ENCODE measurements around the gene PPCDC.

PPCDC gene

DNA sequence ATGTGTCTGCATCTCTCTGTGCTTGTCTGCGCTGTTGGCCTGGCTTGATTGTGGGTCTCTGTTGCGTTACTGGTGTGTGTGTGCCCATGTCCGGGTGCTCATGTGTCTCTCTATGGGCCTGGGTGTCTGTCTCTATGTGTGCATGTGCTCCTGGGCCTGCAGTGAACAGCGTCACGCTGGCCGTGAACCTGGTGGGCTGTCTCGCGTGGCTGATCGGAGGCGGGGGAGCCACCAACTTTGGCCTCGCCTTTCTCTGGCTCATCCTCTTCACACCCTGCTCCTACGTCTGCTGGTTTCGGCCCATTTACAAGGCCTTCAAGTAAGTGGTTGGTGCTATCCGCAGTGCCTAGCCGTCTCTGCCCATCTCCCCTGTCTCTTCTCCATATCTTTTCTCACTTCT, 7.0 kb upstream of the PPCDC start:
- no peak for DNase-seq

DNA sequence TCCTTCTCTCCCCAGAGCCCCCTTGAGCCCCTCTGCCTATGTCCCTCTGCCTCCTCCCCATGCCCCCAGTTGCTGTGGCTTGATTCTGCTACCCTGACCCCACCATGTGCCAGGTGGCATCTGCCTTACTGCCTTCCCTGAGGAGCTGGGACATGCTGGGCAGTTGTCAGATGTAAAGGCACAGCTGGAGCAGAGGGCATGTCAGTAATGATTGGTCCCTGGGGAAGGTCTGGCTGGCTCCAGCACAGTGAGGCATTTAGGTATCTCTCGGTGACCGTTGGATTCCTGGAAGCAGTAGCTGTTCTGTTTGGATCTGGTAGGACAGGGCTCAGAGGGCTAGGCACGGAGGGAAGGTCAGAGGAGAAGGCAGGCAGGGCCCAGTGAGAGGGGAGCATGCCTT, 3.5 kb upstream of the PPCDC start:
- DNase-seq: no peak

GRCh38 chr15:75021341-75021740, 2.0 kb upstream of the PPCDC start:
- DNase-seq: no peak

- DNase-seq: no peak
Measured at GRCh38 chr15:75022783-75023180, 608 bp upstream of the PPCDC start.

DNA sequence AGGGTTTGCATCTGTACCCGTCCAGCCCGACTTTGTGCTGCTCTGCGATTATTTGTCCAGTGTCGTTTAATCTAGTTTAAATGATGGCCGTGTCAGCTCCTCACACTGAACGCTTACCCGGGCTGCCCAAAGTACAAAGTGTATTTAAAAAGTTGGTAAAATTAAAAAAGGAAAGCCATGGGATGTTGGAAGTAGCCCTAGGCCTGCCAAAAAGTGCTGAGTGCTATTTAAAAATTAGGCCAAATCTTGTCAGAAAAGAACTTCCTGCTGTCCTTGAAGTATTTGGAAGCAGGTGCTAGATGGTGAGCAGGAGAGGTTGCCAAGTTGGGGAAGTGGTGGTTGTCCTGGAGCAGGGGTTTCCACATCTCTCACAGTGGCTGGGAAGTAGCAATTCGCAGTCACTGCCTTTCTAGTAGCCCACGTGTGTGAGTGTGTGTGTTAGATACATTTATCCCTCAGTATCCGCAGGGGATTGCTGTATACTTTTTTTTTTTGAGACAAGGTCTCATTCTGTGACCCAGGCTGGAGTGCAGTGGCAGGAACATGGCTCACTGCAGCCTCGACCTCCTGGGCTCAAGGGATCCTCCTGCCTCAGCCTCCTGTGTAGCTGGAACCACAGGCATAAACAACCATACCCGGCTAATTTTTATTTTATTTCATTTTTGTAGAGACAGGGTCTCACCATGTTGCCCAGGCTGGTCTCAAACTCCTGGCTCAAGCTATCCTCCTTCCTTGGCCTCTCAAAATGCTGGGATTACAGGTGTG, 664 bp downstream of the PPCDC start:
- DNase-seq: peak in 1 of 2 experiments; percentile 30

GRCh38 chr15:75025107-75025506, 1.7 kb downstream of the PPCDC start:
- DNase-seq: no peak

DNA sequence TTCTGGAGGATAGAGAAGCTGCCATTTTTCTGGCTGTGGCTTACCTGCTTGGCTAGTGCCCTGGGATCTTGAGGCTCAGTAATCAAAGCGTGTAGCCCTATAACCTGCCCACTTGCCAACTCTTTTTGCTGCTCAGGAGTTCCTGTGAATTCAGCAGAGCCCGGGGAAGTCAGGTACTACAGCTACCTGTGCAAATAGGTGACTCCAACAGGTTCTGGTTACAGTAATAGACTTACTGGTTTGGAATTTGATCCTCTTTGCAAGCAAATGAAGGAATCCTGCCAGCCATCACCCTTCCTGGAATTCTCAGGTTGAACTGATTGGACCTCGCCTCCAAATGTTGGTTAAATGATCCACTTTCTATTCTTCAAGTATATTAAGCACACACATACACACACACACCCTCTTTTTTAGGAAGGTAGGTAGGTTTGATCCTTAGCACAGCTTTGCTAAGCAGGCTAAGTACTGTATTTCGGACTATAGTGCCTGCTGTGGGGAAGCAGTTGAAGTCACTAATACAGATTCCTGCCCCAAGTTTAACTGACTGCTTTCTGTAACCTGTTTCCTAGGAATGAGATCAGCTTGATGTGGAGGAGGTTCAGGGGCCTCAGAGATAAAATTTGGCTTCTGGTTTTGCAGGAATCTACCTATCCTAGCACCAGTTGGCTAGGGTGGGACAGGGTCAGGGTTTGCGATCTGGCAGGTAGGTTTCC, 2.3 kb downstream of the PPCDC start:
- no peak for DNase-seq

DNA sequence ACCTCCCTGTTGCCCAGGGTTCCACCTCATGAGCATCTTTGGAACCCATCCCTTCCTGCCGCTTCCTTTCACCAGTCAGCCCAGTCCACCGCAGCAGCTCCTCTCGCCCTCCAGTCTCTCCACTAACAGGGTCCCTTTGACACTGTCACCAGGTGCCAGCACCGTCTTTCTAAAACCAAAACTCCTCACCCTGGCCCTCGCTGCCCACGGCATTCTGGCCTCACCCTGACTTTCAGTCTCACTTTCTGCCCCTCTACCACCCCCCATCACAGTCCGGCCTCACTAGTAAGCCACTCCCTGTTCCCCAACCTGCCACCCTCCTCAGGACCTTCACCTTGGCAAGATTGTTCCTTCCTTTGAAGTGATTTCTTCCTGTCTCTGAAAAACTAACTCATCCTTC, 4.2 kb downstream of the PPCDC start:
- no peak for DNase-seq

GRCh38 chr15:75028991-75029377, 5.6 kb downstream of the PPCDC start:
- DNase-seq: no peak

DNA sequence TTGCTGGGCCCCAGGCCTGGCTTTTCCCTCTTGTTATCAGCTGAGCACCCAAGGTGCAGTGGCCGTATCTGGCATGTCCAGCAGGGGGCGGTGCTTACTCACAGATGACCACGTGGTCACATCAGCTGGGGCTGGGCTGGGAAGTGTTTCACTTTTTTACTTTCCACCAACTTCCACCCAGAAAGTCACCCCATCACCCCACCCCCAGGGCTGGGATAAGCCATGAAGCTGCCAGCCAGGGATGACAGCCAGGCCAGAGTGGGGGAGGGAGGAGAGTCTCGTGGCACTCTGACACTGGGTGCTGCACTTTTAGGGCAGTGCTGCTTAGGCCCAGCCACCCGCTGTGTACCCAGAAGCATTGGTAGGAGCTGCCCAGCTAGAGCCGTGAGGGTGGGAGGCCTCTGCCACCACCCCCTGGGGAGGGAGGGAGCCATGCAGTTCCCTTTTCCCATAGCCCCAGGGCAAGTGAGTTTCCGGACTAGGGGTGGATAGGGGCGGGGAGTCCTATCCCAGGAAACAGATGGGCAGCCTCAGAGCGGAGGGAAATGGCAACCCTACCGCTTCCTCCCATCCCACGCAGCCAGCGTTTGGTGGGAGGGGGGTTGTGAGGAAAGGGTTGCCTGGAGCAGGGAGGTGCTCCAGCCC, 6.1 kb downstream of the PPCDC start:
- peak; percentile 92 to 94 for DNase-seq

DNA sequence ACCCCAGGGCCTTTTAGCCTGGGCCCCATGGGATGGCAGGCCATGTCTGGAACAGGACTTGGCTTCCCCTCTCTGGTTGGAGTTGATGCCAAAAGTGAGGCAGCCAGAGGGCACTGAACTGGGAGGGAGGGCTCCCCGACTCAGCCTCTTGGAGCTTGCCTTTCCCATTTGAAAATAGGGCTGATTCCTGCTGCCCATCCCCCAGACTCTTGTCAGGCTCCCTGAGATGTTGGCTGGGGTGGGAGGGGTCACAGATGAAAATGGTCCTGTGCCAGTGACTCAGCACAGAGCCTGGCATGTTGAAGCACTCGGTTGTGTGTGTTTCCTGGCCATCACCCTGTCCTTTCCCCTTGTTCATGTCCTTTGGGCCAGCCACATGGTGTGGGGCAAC, 6.6 kb downstream of the PPCDC start:
- no peak for DNase-seq

DNA sequence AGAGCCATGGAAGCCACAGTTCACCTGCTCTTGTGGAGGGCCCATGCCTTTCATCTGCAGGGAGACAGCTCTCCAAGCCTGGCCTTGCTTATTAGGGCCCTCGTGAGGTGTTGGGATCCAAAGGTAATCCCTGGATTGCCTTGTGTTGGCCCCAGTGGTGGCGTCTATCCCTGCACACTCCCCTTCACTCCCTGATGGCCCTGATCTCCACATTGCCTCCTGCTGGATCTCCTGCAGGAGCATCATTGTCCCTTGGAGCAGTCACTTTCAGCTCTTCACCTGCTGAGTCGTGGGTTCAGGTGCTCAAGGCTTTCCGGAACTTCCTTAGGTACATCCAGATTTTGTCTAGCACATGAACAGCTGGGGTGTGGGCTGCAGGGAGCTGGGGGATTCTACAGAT, 7.0 kb downstream of the PPCDC start:
- no peak for DNase-seq

- DNase-seq: no peak
Measured at GRCh38 chr15:75031848-75032247, 8.5 kb downstream of the PPCDC start.

DNA sequence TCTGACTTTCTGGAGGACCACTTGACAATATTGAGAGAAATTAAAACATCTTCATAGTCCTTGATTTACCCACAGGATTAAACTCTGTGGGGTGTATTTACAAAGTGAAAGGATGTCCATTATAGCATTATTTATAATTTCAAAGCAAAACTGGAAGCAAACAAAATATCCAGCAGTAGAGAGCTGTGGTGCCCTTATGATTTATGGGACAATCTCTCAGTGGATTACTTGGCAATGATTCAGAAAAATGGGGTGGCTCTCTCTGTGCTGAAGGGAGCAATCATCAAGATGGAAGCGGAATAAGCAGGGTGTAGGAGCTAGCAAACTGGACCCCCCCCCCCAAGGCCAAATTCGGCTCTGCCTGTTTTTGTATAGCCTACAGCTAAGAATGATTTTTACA, 9.0 kb downstream of the PPCDC start:
- no peak for DNase-seq

DNA sequence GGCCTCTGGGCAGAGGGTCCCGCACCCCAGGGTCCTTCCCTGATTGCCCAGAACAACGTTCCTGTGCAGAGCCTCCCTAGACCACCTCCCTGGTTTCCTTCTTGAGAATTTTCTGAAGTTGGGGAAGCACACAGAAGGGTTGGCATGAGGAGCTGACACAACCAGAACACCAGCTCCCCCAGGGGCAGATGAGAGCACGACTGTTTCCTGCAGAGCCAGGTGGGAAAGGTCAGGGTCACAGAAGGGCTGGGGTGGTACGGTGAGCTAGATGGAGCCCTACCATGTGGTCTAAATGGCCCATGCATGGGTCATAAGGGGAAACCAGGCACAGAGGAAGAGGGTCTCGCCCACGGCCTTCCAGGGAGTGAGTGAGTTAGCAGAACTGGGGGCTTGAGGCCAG, 10.4 kb downstream of the PPCDC start:
- DNase-seq: no peak

DNA sequence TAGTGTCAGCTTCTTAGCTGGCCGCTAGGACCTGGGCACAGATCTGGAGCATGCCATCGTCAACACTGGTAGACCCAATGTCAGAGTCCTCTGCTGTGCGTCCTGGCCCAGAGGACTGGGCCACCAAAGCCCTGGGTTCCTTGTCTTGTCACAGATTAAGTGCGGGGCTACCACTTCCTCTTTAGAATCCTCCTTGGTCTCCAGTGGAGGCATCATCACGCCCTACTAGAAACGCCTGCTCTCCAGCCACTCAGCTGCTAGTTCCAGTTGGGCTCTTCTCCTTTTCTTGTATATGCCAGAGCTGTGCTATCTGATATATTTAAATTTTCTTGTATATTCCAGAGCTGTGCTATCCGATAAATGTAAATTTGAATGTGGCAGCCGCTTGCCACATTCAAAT, 11.2 kb downstream of the PPCDC start:
- DNase-seq: no peak

- DNase-seq: no peak
Measured at GRCh38 chr15:75036212-75036616, 12.8 kb downstream of the PPCDC start.

DNA sequence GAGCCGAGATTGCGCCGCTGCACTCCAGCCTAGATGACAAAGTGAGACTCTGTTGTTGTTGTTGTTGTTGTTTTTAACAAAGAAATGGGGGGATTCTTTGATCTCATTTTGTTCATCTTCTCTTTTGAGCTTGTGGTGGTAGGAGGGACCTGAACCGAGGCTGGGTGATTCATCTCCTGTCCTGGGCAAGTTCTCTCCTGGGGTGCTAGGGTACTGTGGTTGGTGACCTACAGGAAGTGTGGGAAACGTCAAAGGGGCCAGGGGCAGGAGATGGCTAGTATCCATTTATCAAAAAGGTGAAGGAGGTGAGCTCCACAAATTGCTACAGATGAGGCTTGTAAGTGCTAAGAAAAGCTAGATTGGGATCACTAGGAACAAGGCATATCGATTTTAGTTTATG, 14.3 kb downstream of the PPCDC start:
- DNase-seq: no peak

DNA sequence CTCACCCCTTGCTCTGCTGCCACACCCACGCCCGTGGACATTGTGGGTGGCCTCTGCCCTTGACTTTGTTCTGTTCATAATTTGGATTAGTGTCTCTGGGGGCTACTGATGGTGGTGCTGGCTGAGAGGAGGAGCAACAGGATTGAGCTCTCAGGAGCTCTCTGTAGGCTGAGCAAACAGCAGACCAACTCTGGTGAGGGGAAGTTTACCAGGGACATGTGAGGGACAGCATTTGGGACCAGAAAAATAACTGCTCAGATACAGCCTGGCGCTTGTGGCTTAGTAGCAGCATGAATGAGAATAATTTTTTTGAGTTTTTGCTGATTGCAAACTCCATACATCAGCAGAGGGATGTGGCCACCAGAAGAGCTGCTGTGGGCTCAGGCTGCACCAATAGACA, 14.8 kb downstream of the PPCDC start:
- no peak for DNase-seq

- DNase-seq: peak; percentile 61 to 69
Measured at GRCh38 chr15:75042730-75043508, 19.5 kb downstream of the PPCDC start.

DNA sequence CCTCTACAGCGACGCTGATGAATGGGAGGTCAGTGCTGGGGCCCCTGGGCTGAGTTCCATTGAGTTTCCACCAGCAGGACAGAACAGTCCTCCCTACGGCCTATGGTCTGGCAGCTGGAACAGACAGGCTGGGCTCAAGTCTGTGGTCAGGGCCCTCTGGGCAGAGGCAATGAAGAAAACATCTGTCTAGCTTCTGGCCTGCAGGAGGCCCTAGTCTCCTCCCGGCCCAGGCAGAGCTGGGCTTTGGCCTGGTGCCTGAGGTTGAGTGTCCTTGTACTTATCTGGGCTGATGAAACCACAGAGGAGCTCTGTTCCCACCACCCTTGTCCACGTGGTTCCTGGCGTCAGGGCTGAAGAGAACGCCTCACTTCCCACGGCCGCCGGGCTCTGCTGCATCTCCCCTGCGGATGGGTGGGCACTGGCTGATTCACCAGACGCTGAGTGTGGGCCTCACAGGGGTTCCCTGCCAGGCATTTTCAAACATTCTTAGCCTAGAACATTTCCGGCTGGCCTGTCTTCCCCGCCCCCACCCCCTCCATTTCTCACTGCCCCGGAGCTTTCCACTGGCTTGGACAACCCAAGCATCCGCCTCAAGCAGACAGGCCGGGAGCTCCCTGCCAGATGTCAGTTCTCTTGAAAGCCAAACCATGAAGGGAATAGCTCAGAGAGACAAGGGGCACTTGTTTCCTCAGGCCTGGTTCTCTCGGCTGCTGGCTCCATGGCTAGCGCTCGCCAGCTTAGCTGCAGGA, 20.3 kb downstream of the PPCDC start:
- no peak for DNase-seq

GRCh38 chr15:75044258-75044878, 21.0 kb downstream of the PPCDC start:
- DNase-seq: no peak
